ENCODE results near the gene MIS12. TPM values are rescaled to one million over a fixed set of nuclear protein-coding genes. Genes with fewer than 3 reads are reported as not detected.
A peak's percentile ranks its signal among the peaks of the same experiment; 100 is the strongest.

MIS12 gene
- total and polyA plus RNA-seq, 2 of the 4 experiments (the other 2 are of a cell fraction) = 7.5 to 11.7 TPM

- dilution Hi-C loops (cut with HindIII; ENCODE audit: low sequenced_read_pairs, unreplicated experiment) = no loop called here
- no CpG with 5 or more reads among the region's 5 CpGs for WGBS, 2 experiments (ENCODE audit: extremely low coverage in 2 of 2, insufficient read length in 1 of 2)
- no peak overlapping the region for H3K18ac ChIP-seq (ENCODE audit: low read depth, low read length)
- H4K20me1 ChIP-seq (ENCODE audit: insufficient read depth, low read length) = peaks cover 11% of the 10 kb centered on the region
- no peaks in the 10 kb centered on the region for H3K9me3 ChIP-seq (ENCODE audit: control insufficient read depth, insufficient read depth, low read length)
- peaks cover 22 to 61% of the 10 kb centered on the region in 2 experiments for H3K79me1 ChIP-seq (ENCODE audit: low read depth in 1 of 2, low read length in 2 of 2)
- peaks cover 7% of the 10 kb centered on the region for H3K4me1 ChIP-seq (ENCODE audit: control insufficient read depth, insufficient read depth, low read length)
- peak overlapping the region; percentile 83; the same call in 1 of the 2 replicates for H3K23ac ChIP-seq (ENCODE audit: low read depth, low read length)
- H3K4me3 ChIP-seq (ENCODE audit: insufficient read depth, low read depth, low read length) = peak overlapping the region; percentile 82
- H3K27ac ChIP-seq (ENCODE audit: insufficient read depth, low read length) = peak overlapping the region; percentile 53; the same call in 1 of the 2 replicates
- H2AK5ac ChIP-seq (ENCODE audit: low read depth, low read length) = no peak overlapping the region
- H4K5ac ChIP-seq (ENCODE audit: low read depth, low read length) = no peak overlapping the region
- peak; percentile 37 for DNase-seq
- H4K8ac ChIP-seq (ENCODE audit: low read depth in 2 of 2, low read length in 2 of 2) = peak overlapping the region in 1 of 2 experiments; percentile 58; a peak in 1 of 4 replicates
- no TSS peak for BruUV-seq (replicated peaks)
- intact Hi-C loops (cut with micrococcal nuclease) = no loop called here
- H3K4me2 ChIP-seq (ENCODE audit: low read depth, low read length) = peak overlapping the region; percentile 84
- no peaks in the 10 kb centered on the region for H3K27me3 ChIP-seq (ENCODE audit: control insufficient read depth, insufficient read depth, low read length)
- H2BK15ac ChIP-seq (ENCODE audit: low read depth, low read length) = no peak overlapping the region
- H3K9me1 ChIP-seq (ENCODE audit: insufficient read depth, low read length) = peaks cover 3% of the 10 kb centered on the region; the same call in 1 of the 2 replicates
- no peak overlapping the region for H2BK120ac ChIP-seq (ENCODE audit: low read depth, low read length)
- no peak overlapping the region for H3K4ac ChIP-seq (ENCODE audit: low read depth, low read length)
- no peak overlapping the region for H2BK20ac ChIP-seq (ENCODE audit: low read depth, low read length)
- TF ChIP-seq NFE2L2 (IDR thresholded peaks at IDR 0.05; ENCODE audit: low read depth, low read length) (no peak), CHD1 (IDR thresholded peaks at IDR 0.05; ENCODE audit: low read depth, low read length) (no peak), FOS (IDR thresholded peaks at IDR 0.05; ENCODE audit: low read depth, low read length) (no peak), MAFK (IDR thresholded peaks at IDR 0.05; ENCODE audit: low read depth, low read length) (no peak), ELK1 (IDR thresholded peaks at IDR 0.05; ENCODE audit: borderline replicate concordance, low read depth, low read length) (no peak), POLR2A (IDR thresholded peaks at IDR 0.05; ENCODE audit: low read depth, low read length) (no peak)
- H3K14ac ChIP-seq (replicated peaks; ENCODE audit: low read depth, low read length) = no peak overlapping the region
- H3K56ac ChIP-seq (ENCODE audit: extremely low read depth, insufficient read depth, low read length) = peak overlapping the region; percentile 50; the same call in 1 of the 2 replicates
- peaks cover 36% of the 10 kb centered on the region for H3K36me3 ChIP-seq (ENCODE audit: control insufficient read depth, insufficient read depth, low read length)
- in situ Hi-C loops (cut with MboI; ENCODE audit: low sequenced_read_pairs) = no loop called here
- no peak overlapping the region for H4K91ac ChIP-seq (ENCODE audit: insufficient read depth, low read depth, low read length)
- peak overlapping the region; percentile 5 for H2BK5ac ChIP-seq (ENCODE audit: low read depth, low read length, poor library complexity, severe bottlenecking)
- peak overlapping the region; percentile 89 for H3K9ac ChIP-seq (ENCODE audit: low read depth, low read length)
- no peak overlapping the region for H2AFZ ChIP-seq (replicated peaks; ENCODE audit: low read length, poor library complexity)
- peak overlapping the region; percentile 38 for H2AK9ac ChIP-seq (replicated peaks; ENCODE audit: low read depth, low read length, poor library complexity)
- POLR2A ChIA-PET (ENCODE audit: unreplicated experiment) = no interaction called here
- no peak for ATAC-seq (ENCODE audit: low read depth)
- CTCF ChIA-PET = interaction anchor here (1.3 kb wide), 1 partner anchor 32 kb away, joined by 4 read pairs; no protein-coding TSS in a partner anchor
Observed at GRCh38 chr17:5437721-5438317, 48.5 kb upstream of the MIS12 start.

Measured in IMR-90 (cell line).